Bone marrow (tissue), 2 donors: Measurements from ENCODE around the gene SEC16B.

ENCODE experiments used
- DNase-seq, 2 donors: peaks; one replicate each; lab custom pipeline; 2025; lab: John Stamatoyannopoulos, UW

SEC16B gene

DNA sequence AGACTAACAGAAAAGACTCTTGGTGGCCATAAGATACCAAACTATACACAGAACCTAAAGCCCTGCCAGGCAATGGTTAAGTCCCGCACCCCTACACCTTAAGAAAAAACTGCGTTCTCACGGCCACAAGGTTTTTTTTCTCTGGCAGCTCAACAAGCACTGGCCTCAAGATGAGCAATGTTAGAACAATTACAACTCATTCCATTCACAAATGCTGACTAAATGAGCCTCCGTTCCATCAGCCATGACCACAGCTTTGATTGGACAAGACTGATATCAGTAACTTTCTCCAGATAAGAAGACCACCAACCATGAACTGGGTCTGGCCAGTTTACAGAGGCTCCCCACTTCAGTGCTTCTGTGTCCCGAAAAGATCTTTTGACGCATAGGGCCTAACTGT, 31.9 kb downstream of the SEC16B start:
- no peak for DNase-seq

DNA sequence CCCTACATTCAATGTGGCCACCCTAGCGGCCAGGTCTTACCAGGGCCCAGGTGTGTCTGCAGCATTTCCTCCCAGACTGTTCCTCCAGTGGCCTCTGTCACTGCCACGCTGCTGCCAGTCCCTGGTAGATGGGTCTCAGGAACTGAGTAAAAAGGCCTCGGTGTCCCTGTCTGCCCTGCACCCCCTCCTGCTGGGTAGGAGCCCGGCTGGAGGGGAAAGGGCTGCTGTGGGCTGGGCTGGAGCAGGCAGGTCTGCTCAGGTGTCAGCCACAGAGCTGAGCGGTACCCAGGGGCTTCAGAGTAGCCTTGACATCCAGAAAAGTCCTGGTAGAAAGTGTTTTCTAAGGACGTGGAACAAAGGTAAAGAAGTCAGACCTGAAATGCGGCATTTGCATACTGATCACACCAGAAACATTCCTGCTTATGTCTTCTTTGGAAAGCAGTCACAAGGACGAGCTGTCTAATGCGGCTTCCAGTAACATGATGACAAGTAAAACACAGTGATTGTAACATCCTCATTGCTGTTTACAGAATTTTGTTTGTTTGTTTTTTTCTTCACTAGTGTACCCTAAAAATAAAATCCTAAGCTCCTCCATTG, 32.6 kb downstream of the SEC16B start:
- no peak for DNase-seq

GRCh38 chr1:177935638-177936415, 34.0 kb downstream of the SEC16B start:
- DNase-seq = no peak

DNA sequence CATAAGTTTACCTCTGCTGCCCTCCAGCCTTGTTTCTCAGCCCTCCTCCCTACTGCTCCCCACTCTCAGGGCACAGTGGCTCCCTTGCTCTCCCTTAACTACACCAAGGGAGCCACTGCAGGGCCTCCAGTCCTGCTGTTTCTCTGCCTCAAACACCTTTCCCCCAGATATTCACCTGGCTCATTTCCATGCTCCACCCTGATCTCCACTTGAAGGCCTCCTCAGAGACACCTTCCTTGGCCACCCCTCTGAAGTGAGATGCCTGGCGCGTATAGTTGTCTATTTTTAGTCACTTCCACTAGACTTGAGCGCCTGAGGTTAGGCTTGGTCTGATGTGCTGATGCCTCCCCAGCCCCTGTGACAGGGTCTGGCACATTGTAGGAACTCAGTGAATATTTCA, 34.9 kb downstream of the SEC16B start:
- no peak for DNase-seq

DNA sequence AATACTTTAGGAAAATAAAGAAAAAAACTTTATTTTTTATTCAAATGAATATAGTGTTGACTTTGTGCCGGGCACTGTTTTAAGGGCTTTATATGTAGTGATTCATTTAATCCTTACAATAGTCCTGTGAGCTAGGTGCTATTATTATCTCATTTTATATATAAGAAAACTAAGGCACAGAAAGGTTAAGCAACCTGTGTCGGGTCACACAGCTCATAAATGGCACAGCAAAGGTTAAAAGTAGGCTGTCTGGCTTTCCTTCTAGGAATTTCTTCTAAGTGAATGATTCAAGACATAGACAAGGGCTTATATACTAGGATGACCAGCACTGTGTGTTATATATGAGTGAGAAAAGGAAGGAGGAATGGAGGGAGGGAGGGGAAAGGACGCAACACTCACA, 35.4 kb downstream of the SEC16B start:
- no peak for DNase-seq

DNA sequence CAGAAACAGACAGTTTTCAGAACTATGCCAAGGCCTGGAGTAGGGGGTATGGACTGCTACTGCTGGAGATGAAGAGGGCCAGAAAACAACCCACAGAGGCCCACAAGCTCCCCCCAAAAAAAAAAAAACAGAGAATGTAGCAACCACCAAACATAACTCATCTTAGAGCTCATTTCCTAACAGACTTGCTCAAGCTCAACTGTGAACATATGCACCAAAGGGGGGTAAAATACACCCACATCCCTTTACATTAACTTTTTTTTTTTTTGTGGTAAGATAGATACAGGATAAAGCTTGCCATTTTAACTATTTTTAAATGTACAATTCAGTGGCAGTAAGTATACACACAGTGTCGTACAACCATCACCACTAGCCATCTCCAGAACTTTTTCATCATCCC, 36.0 kb downstream of the SEC16B start:
- DNase-seq = no peak

GRCh38 chr1:177932123-177932522, 37.7 kb downstream of the SEC16B start:
- no peak for DNase-seq

- no peak for DNase-seq
Measured at GRCh38 chr1:177928952-177929351, 40.9 kb downstream of the SEC16B start.

- DNase-seq = no peak
Measured at GRCh38 chr1:177928194-177928593, 41.7 kb downstream of the SEC16B start.

- DNase-seq = no peak
Measured at GRCh38 chr1:177927021-177927596, 42.7 kb downstream of the SEC16B start.

DNA sequence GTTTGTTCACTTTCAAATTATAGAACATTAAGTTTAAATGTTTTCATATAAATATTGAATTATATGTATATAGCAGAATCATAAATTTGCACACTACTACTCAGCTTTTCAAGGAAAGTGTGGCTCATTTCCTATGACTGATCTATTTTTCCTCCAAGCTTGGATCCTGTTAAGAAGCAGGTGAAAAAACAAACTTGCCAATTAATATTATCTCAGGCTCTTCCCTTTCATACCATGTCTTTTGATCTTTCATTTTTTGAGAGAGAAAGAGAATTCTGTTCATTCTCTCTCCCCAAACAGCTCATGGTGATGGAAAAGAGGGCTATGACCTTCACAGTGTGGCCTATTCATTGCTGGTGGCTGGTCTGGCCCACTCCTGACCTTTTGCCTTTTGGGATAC, 43.7 kb downstream of the SEC16B start:
- DNase-seq = no peak

GRCh38 chr1:177925006-177925405, 44.9 kb downstream of the SEC16B start:
- no peak for DNase-seq

- no peak for DNase-seq
Measured at GRCh38 chr1:177923441-177923840, 46.4 kb downstream of the SEC16B start.

DNA sequence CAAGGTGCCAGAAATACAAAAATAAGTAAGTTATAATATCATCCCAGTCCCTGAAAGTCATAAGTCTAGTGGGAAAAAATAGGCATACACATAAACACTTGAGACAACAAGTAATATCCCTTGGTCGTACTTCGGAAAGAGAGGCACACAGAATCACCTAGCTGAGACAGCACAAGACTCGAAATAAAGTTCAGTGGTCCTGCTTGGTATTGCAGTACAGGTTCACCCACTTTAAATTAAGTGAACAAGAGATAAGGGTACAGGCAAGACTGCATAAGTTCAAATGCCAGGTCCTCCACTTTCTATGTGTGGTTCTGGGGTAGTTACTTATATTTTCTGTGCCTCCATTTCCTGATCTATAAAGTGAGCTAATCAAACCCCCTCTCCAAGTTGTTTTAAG, 47.6 kb downstream of the SEC16B start:
- no peak for DNase-seq

- DNase-seq = no peak
Measured at GRCh38 chr1:177921590-177921989, 48.3 kb downstream of the SEC16B start.

DNA sequence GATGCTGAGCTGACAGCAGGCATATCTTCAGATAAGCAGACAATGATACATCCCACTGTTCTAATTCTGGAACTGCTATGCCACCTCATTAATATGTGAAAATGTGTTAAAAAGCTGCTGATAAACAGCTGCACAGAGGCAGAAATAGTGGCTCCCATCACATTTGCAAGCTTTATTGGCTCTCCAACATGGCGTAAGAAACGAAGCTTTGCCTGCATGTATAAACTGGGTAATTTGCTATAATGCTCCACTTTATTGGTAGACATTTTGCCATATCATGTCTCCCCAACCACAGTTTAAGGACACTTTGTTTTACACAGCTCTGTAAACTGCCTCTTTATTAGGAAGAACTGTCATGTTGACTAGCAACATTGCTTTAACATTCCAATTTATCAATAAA, 49.8 kb downstream of the SEC16B start:
- DNase-seq = no peak

- DNase-seq = no peak
Measured at GRCh38 chr1:177915641-177916040, 54.2 kb downstream of the SEC16B start.

GRCh38 chr1:177914603-177915002, 55.3 kb downstream of the SEC16B start:
- no peak for DNase-seq

DNA sequence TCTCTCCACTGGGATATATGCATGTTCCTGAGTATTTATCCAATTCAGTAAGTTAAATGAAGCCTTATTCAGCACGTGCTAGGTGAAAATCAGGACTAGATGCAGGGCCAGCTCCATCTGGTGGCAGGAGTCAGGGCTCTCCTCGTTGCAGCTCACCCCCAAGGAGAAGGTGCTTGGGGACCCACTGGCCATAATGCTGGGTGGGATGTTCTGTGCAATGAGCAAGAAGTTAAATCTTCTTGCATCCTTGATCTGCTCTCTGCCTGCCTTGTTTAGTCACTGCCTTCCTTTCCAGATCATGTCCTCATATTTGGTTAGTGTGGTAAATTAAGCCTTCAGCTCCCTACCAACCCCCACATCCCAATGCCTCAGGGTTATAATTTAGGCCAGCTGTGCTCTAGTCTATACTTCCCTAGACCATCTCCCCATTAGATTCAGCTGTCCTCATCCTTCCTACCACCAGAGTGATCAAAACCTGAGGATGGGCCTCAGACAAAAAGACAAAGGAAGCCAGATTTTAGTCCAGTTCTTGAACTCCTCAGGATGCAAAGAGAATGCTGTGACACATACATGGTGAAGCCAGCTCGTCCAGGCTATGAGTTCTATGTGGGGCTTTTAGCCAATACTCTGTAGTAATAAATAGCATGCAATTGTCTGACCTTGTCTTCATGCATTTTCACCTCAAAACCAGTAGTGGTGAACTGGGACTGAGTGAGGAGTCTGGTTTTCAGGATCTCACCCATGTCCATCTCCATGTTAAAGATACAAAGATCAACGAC, 55.9 kb downstream of the SEC16B start:
- DNase-seq = no peak

GRCh38 chr1:177912991-177913390, 56.9 kb downstream of the SEC16B start:
- DNase-seq = no peak

DNA sequence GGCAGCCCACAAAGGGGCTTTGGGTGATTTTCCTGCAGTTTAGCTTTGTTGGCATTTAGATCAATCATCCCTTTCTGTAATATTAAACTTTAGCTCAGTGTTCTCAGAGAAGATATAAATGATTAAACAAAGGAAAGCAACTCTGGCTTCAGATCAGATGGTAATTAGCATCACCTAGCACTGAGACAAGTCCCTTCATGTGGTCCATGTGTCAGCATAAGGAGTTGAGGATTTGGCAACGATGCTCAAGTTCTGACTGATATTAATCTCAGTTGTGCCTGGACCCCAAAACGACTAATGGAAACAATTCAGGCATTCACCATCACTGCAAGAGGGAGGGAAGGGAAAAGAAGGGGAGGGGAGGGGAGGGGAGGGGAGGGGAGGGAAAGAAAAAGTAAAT, 60.4 kb downstream of the SEC16B start:
- no peak for DNase-seq

DNA sequence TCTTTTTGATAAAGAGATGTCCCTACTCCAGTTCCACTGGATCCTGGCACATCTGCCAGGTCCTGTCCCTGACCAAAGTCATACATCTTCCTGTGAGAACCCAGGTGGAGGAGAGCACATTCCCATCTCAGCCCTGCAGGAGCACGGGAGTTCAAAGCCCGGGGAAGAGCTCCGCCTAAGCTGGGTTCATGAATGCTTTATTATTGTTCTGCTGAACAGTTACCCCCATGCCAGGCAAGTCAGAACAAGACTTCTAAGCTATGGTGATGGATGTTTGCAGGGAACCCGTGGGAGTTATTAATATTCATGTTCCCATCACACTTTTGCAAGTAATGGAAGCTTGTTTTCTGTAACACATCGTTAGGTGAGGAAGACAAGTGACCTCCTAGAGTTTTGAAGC, 62.9 kb downstream of the SEC16B start:
- DNase-seq = no peak

DNA sequence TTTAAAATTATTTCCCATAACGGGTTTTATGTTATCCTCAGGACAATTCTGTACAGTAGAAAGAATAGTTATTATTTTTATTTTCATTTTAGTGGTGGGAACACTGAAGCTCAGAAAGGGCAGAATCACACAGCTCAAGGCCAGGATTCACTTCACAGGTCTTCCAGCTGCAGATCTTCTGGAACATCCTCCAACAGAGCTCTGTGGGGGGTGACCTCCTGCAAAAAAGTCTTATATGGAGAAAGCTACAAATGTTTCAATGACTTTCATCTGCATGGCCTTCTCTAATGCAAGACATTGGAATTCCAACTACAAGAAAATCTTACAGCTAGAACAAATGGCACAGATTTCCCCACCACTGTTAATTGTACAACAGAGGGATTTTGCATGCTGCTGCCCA, 64.2 kb downstream of the SEC16B start:
- no peak for DNase-seq
